ENCODE data around the gene COL26A1. TPM values are rescaled to one million over a fixed set of nuclear protein-coding genes. Genes with fewer than 3 reads are reported as not detected.

COL26A1 gene
- total and polyA plus RNA-seq, 4 donors, result 0.05 to 4.7 (median 0.28) TPM

DNA sequence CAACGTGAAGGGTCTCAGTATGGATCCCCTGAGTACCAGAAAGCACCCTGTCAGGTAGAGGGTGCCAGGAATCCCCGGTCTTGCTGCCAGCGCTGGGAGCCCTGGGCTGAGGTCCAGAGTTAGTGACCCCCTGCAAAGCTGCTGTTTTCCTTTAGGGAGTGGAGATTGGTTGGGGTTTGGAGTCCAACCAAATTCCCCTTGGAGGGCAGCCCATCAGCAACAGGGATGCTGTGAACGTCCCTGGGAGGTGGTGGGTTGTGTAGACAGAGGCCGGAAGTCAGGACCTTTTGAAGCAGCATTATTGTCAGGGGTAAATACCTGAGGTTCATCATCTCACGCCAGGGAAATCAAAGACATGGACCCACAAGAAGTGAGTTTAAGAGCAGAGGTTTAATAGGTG is 104.2 kb downstream of the COL26A1 start:
- no peak overlapping the region for H3K4me3 ChIP-seq
- H3K36me3 ChIP-seq (ENCODE audit: control insufficient read depth in 4 of 4, insufficient read depth in 4 of 4, low read length in 4 of 4), result no peaks in the 10 kb centered on the region
- H3K27ac ChIP-seq (ENCODE audit: low read depth in 1 of 2, low read length in 1 of 2), result no peak overlapping the region
- TF ChIP-seq, protein P1, sequence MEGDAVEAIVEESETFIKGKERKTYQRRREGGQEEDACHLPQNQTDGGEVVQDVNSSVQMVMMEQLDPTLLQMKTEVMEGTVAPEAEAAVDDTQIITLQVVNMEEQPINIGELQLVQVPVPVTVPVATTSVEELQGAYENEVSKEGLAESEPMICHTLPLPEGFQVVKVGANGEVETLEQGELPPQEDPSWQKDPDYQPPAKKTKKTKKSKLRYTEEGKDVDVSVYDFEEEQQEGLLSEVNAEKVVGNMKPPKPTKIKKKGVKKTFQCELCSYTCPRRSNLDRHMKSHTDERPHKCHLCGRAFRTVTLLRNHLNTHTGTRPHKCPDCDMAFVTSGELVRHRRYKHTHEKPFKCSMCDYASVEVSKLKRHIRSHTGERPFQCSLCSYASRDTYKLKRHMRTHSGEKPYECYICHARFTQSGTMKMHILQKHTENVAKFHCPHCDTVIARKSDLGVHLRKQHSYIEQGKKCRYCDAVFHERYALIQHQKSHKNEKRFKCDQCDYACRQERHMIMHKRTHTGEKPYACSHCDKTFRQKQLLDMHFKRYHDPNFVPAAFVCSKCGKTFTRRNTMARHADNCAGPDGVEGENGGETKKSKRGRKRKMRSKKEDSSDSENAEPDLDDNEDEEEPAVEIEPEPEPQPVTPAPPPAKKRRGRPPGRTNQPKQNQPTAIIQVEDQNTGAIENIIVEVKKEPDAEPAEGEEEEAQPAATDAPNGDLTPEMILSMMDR (IDR thresholded peaks at IDR 0.05; ENCODE audit: control extremely low read depth, extremely low read depth), result no peak
- H3K9me3 ChIP-seq (ENCODE audit: control insufficient read depth in 4 of 4, insufficient read depth in 3 of 4, low read length in 3 of 4), result no peaks in the 10 kb centered on the region
- H3K4me1 ChIP-seq (ENCODE audit: control insufficient read depth in 5 of 5, insufficient read depth in 5 of 5, low read length in 5 of 5), result peaks cover 0 to 12% (median 6%) of the 10 kb centered on the region in 5 donors
- 56 to 78% methylated on average over 6 of the region's 6 CpGs for WGBS, 2 donors
- ATAC-seq (ENCODE audit: insufficient read depth, low FRiP score), result no peak
- no peaks in the 10 kb centered on the region for H3K27me3 ChIP-seq (ENCODE audit: control insufficient read depth in 3 of 3, insufficient read depth in 3 of 3, low read length in 2 of 3)
- H3K9ac ChIP-seq (ENCODE audit: insufficient read depth in 1 of 2, low read length in 2 of 2), result no peak overlapping the region
- peak; percentile 57 to 73 (median 67) for DNase-seq

DNA sequence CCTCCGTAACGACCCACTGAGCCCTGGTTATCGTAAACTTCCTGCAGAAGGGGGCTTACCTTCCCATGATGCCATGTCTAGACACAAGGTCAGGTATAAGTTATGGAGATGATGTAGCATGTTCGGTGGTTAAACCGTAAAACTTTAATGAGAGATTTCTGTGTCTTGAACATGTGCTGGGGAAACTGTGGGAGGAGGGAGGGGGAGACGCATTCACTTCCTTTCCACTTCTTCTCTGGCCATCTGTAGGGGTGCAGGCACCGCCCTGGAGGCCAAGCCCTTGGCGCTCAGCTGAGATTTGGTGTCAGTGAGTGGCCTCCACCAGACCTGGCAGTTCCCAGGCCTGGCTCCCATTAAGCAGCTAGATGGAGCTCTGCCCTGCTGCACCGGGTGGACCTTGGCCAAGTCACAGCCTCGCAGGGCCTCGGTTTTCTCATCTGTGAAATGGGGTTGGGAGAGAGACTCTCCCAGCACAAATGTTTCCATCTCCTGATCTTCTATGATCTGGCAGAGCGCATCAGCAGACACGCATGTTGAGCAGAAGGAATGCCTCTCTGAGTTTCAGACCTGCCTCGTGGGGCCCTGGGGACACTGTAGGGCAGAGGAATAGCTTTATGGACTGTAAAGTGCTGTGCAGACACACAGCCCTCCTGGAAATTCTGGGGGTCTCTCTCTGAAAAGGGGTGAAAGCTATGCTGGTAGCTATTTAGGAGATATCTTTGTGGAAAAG is 106.0 kb downstream of the COL26A1 start:
- Histone ChIP-seq H3K36me3 (ENCODE audit: control insufficient read depth in 4 of 4, insufficient read depth in 4 of 4, low read length in 4 of 4) (no peaks in the 10 kb centered on the region), H3K9ac (ENCODE audit: insufficient read depth in 1 of 2, low read length in 2 of 2) (no peak overlapping the region), H3K4me1 (ENCODE audit: control insufficient read depth in 5 of 5, insufficient read depth in 5 of 5, low read length in 5 of 5) (peaks cover 0 to 12% (median 6%) of the 10 kb centered on the region in 5 donors), H3K9me3 (ENCODE audit: control insufficient read depth in 4 of 4, insufficient read depth in 3 of 4, low read length in 3 of 4) (peaks cover 0 to 3% (median 0%) of the 10 kb centered on the region in 4 donors), H3K4me3 (no peak overlapping the region), H3K27me3 (ENCODE audit: control insufficient read depth in 3 of 3, insufficient read depth in 3 of 3, low read length in 2 of 3) (no peaks in the 10 kb centered on the region), H3K27ac (ENCODE audit: low read depth in 1 of 2, low read length in 1 of 2) (no peak overlapping the region)
- no peak for DNase-seq
- TF ChIP-seq, protein P1 (IDR thresholded peaks at IDR 0.05; ENCODE audit: control extremely low read depth, extremely low read depth), result no peak
- 56 to 69% methylated on average over 14 of the region's 14 CpGs for WGBS, 2 donors
- no peak for ATAC-seq (ENCODE audit: insufficient read depth, low FRiP score)

DNA sequence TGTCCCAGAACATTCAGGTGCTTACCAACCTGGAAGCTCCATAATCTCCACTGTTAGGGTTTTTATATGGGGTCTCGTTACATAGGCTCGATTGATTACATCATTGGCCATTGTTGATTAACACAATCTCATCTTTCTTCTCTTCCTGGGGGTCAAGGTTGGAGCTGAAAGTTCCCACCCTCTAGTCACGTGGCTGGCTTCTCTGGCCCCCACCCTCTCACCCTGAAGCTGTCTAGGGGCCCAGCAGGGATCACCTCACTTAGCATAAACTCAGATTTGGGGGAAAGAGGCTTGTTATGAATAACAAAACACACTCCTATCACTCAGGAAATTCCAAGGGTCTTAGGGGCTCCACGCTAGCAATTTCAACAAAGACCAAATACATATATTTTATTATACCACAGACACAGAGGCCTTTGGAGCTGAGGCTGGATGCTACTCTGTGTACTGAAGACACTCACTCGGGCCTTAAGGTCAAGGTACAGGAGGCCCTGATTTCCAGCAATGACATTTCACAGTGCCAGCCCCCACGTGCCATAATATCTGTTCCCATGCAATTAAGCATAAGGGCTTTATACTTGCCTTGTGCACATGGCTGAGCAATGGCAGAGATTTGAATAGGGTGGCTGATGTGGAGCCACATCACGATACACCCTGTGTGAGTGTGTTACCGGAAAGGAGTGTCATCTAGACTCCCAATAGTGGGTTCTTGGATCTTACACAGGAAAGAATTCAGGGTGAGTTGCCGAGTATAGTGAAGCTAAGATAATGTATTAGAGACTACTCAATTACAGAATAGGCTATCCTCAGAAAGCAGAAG is 108.2 kb downstream of the COL26A1 start:
- Histone ChIP-seq H3K9ac (ENCODE audit: insufficient read depth in 1 of 2, low read length in 2 of 2) (no peak overlapping the region), H3K9me3 (ENCODE audit: control insufficient read depth in 4 of 4, insufficient read depth in 3 of 4, low read length in 3 of 4) (peaks cover 0 to 3% (median 0%) of the 10 kb centered on the region in 4 donors), H3K27me3 (ENCODE audit: control insufficient read depth in 3 of 3, insufficient read depth in 3 of 3, low read length in 2 of 3) (no peaks in the 10 kb centered on the region), H3K4me3 (no peak overlapping the region), H3K36me3 (ENCODE audit: control insufficient read depth in 4 of 4, insufficient read depth in 4 of 4, low read length in 4 of 4) (no peaks in the 10 kb centered on the region), H3K27ac (ENCODE audit: low read depth in 1 of 2, low read length in 1 of 2) (no peak overlapping the region), H3K4me1 (ENCODE audit: control insufficient read depth in 5 of 5, insufficient read depth in 5 of 5, low read length in 5 of 5) (peaks cover 0 to 9% (median 3%) of the 10 kb centered on the region in 5 donors)
- ATAC-seq (ENCODE audit: insufficient read depth, low FRiP score) (no peak), DNase-seq (no peak)
- 80 to 86% methylated on average over 9 of the region's 9 CpGs for WGBS, 2 donors
- TF ChIP-seq, protein P1 (IDR thresholded peaks at IDR 0.05; ENCODE audit: control extremely low read depth, extremely low read depth), result no peak
